Karpas-422 (cell line): ENCODE measurements around the gene SLC44A2. TPM values are rescaled to one million over a fixed set of nuclear protein-coding genes. Genes with fewer than 3 reads are reported as not detected.

Experiments used
- DNase-seq: peaks from one replicate; pipeline ENCODE4 v3.0.0-alpha.2; 2015
- H2AFZ ChIP-seq: fragments of 200-600 bp; sonication (generic); 2 replicates; pipeline ENCODE4 v1.6.1; 2014; ENCODE audit warnings: antibody characterized with exemption, low read length, mixed read lengths
- H3K27ac ChIP-seq: fragments of 200-600 bp; sonication (generic); 2 replicates; pipeline ENCODE4 v1.5.1; 2014; ENCODE audit warnings: mild to moderate bottlenecking, low read length, moderate library complexity
- H3K27me3 ChIP-seq: fragments of 200-600 bp; sonication (generic); 2 replicates; pipeline ENCODE4 v1.6.1; 2014; ENCODE audit warnings: low read length, mixed read lengths
- H3K36me3 ChIP-seq: fragments of 200-600 bp; sonication (generic); 2 replicates; pipeline ENCODE4 v1.6.1; 2014; ENCODE audit warnings: low read length, mixed read lengths; ENCODE audit not compliant: insufficient read depth
- H3K4me1 ChIP-seq: fragments of 200-600 bp; sonication (generic); 2 replicates; pipeline ENCODE4 v1.6.1; 2014; ENCODE audit warnings: mild to moderate bottlenecking, low read length, mixed read lengths
- H3K4me2 ChIP-seq: fragments of 200-600 bp; sonication (generic); 2 replicates; pipeline ENCODE4 v1.6.1; 2014; ENCODE audit warnings: low read length, low read depth, mild to moderate bottlenecking; ENCODE audit not compliant: poor library complexity, severe bottlenecking
- H3K4me3 ChIP-seq: fragments of 200-600 bp; sonication (generic); 2 replicates; pipeline ENCODE4 v1.5.1; 2014; ENCODE audit warnings: mild to moderate bottlenecking, antibody characterized with exemption, low read length, mixed read lengths
- H3K79me2 ChIP-seq: fragments of 200-600 bp; sonication (generic); 2 replicates; pipeline ENCODE4 v1.6.1; 2014; ENCODE audit warnings: mild to moderate bottlenecking, low read length, mixed read lengths
- H3K9ac ChIP-seq: fragments of 200-600 bp; sonication (generic); 2 replicates; pipeline ENCODE4 v1.6.0; 2014; ENCODE audit warnings: low read length
- H3K9me2 ChIP-seq: fragments of 200-600 bp; sonication (generic), shearing (Covaris generic); replicated peaks from 2 replicates; pipeline ENCODE4 v1.6.0; 2014; ENCODE audit warnings: mild to moderate bottlenecking, low read length, moderate library complexity; ENCODE audit not compliant: insufficient read depth
- H3K9me3 ChIP-seq: fragments of 300-700, 200-600 bp; sonication (generic); 2 replicates; pipeline ENCODE4 v1.6.1; 2014; ENCODE audit warnings: low read length, mixed read lengths
- H4K20me1 ChIP-seq: fragments of 200-600 bp; sonication (generic); 2 replicates; pipeline ENCODE4 v1.6.1; 2014; ENCODE audit warnings: mild to moderate bottlenecking, antibody characterized with exemption, low read length, low read depth; ENCODE audit not compliant: insufficient read depth
- total RNA-seq: library from RNA; depleted of rRNA; stranded (reverse); fragments of >200 nt; shearing (Covaris generic); gene quantifications from 2 replicates; pipeline ENCODE4 v1.2.3, GENCODE V29; 2014; ENCODE audit warnings: low replicate concordance; rRNA removed

Gene SLC44A2
- 38.2 and 48.0 TPM in 2 replicates for total RNA-seq

GRCh38 chr19:10625003-10625761 lies at the start of gene SLC44A2:
Gene SLC44A2 (plus strand): TSS chr19:10625553. CDS start chr19:10625634, 81 bp downstream.
- DNase-seq = no peak
- H4K20me1 ChIP-seq = 0 out of 2 replicates have a peak, but pooled peaks cover 5% of the 10 kb centered on the region
- H3K27me3 ChIP-seq = no peaks in the 10 kb centered on the region
- H3K9me2 ChIP-seq = no peaks in the 10 kb centered on the region
- no peaks in the 10 kb centered on the region for H3K36me3 ChIP-seq
- H3K9ac ChIP-seq = no peak within 1 kb of the TSS
- no peaks in the 10 kb centered on the region for H3K9me3 ChIP-seq
- H3K4me2 ChIP-seq = no peak within 1 kb of the TSS
- H3K27ac ChIP-seq = no peak within 1 kb of the TSS
- H3K79me2 ChIP-seq = peaks cover 23% of the 10 kb centered on the region
- no peak within 1 kb of the TSS for H3K4me3 ChIP-seq
- no peak within 1 kb of the TSS for H2AFZ ChIP-seq
- no peaks in the 10 kb centered on the region for H3K4me1 ChIP-seq

GRCh38 chr19:10577951-10578350 lies 47.4 kb upstream of the SLC44A2 start:
- no peaks in the 10 kb centered on the region for H4K20me1 ChIP-seq

GRCh38 chr19:10580979-10581631 lies 44.2 kb upstream of the SLC44A2 start:
- H3K79me2 ChIP-seq = no peaks in the 10 kb centered on the region
- H3K4me1 ChIP-seq = peaks cover 5% of the 10 kb centered on the region
- no peaks in the 10 kb centered on the region for H3K9me3 ChIP-seq
- DNase-seq = peak; percentile 98
- H3K9ac ChIP-seq = peak overlapping the region; percentile 28; the same call in 1 of the 2 replicates
- no peaks in the 10 kb centered on the region for H3K27me3 ChIP-seq
- peak overlapping the region; percentile 56; the same call in 1 of the 2 replicates for H2AFZ ChIP-seq
- H3K27ac ChIP-seq = no peak overlapping the region
- no peaks in the 10 kb centered on the region for H3K36me3 ChIP-seq
- H3K9me2 ChIP-seq = no peaks in the 10 kb centered on the region
- no peak overlapping the region for H3K4me3 ChIP-seq
- no peaks in the 10 kb centered on the region for H4K20me1 ChIP-seq
- H3K4me2 ChIP-seq = peak overlapping the region; percentile 42

More at GRCh38 chr19:10577951-10578350, 47.4 kb upstream of the SLC44A2 start:
- no peak overlapping the region for H3K4me2 ChIP-seq
- no peaks in the 10 kb centered on the region for H3K9me3 ChIP-seq
- H3K9me2 ChIP-seq = no peaks in the 10 kb centered on the region
- H3K27me3 ChIP-seq = no peaks in the 10 kb centered on the region
- no peak overlapping the region for H2AFZ ChIP-seq
- H3K4me3 ChIP-seq = no peak overlapping the region
- peaks cover 5% of the 10 kb centered on the region for H3K4me1 ChIP-seq
- H3K9ac ChIP-seq = no peak overlapping the region
- DNase-seq = no peak
- no peaks in the 10 kb centered on the region for H3K36me3 ChIP-seq
- no peak overlapping the region for H3K27ac ChIP-seq
- no peaks in the 10 kb centered on the region for H3K79me2 ChIP-seq

- H3K9ac ChIP-seq = no peak overlapping the region
- H2AFZ ChIP-seq = no peak overlapping the region
- H3K79me2 ChIP-seq = no peaks in the 10 kb centered on the region
- H3K4me1 ChIP-seq = peaks cover 5% of the 10 kb centered on the region
- H3K9me2 ChIP-seq = no peaks in the 10 kb centered on the region
- H3K4me2 ChIP-seq = no peak overlapping the region
- no peak for DNase-seq
- no peaks in the 10 kb centered on the region for H3K27me3 ChIP-seq
- no peaks in the 10 kb centered on the region for H4K20me1 ChIP-seq
- no peak overlapping the region for H3K27ac ChIP-seq
- no peaks in the 10 kb centered on the region for H3K9me3 ChIP-seq
- H3K4me3 ChIP-seq = no peak overlapping the region
- no peaks in the 10 kb centered on the region for H3K36me3 ChIP-seq
These were observed 43.3 kb upstream of the SLC44A2 start for GRCh38 chr19:10582091-10582490.

GRCh38 chr19:10583036-10583776 lies 42.1 kb upstream of the SLC44A2 start:
- Histone ChIP-seq H3K36me3 (no peaks in the 10 kb centered on the region), H3K27me3 (no peaks in the 10 kb centered on the region), H3K9me3 (no peaks in the 10 kb centered on the region), H3K4me3 (no peak overlapping the region), H2AFZ (no peak overlapping the region), H3K4me2 (no peak overlapping the region), H3K9me2 (no peaks in the 10 kb centered on the region), H3K27ac (no peak overlapping the region), H4K20me1 (no peaks in the 10 kb centered on the region), H3K79me2 (no peaks in the 10 kb centered on the region), H3K9ac (no peak overlapping the region), H3K4me1 (peaks cover 5% of the 10 kb centered on the region)
- no peak for DNase-seq

- Histone ChIP-seq H3K9me2 (no peaks in the 10 kb centered on the region), H3K4me3 (no peak overlapping the region), H2AFZ (no peak overlapping the region), H3K4me2 (no peak overlapping the region), H3K9ac (no peak overlapping the region), H3K9me3 (no peaks in the 10 kb centered on the region), H4K20me1 (no peaks in the 10 kb centered on the region), H3K79me2 (no peaks in the 10 kb centered on the region), H3K4me1 (peaks cover 1% of the 10 kb centered on the region), H3K36me3 (no peaks in the 10 kb centered on the region), H3K27me3 (no peaks in the 10 kb centered on the region), H3K27ac (no peak overlapping the region)
- DNase-seq = no peak
These were observed 39.0 kb upstream of the SLC44A2 start for GRCh38 chr19:10586396-10586795.

GRCh38 chr19:10587022-10587838 lies 38.1 kb upstream of the SLC44A2 start, which contains the start of gene AP1M2:
Gene AP1M2 (minus strand): TSS chr19:10587312. CDS start chr19:10587231, 81 bp downstream.
- Histone ChIP-seq H3K9ac (no peak within 1 kb of the TSS), H3K27ac (no peak within 1 kb of the TSS), H4K20me1 (no peaks in the 10 kb centered on the region), H2AFZ (no peak within 1 kb of the TSS), H3K4me1 (no peaks in the 10 kb centered on the region), H3K4me2 (no peak within 1 kb of the TSS), H3K36me3 (no peaks in the 10 kb centered on the region), H3K4me3 (no peak within 1 kb of the TSS), H3K79me2 (no peaks in the 10 kb centered on the region), H3K27me3 (no peaks in the 10 kb centered on the region), H3K9me2 (no peaks in the 10 kb centered on the region), H3K9me3 (no peaks in the 10 kb centered on the region)
- no peak for DNase-seq
